GM21576 (cell line): ENCODE results near the gene S100P.
"Not testable (repeated sequence)": the region's sequence is repeated elsewhere in the genome, so short reads cannot be mapped to it uniquely, and the experiment has no call there.

Source experiments
- ATAC-seq: cut with Tn5 transposase; IDR thresholded peaks from one replicate; pipeline ENCODE4 v1.9.1; 2021; ENCODE audit warnings: mild to moderate bottlenecking, moderate library complexity; ENCODE audit not compliant: unreplicated experiment

S100P gene

DNA sequence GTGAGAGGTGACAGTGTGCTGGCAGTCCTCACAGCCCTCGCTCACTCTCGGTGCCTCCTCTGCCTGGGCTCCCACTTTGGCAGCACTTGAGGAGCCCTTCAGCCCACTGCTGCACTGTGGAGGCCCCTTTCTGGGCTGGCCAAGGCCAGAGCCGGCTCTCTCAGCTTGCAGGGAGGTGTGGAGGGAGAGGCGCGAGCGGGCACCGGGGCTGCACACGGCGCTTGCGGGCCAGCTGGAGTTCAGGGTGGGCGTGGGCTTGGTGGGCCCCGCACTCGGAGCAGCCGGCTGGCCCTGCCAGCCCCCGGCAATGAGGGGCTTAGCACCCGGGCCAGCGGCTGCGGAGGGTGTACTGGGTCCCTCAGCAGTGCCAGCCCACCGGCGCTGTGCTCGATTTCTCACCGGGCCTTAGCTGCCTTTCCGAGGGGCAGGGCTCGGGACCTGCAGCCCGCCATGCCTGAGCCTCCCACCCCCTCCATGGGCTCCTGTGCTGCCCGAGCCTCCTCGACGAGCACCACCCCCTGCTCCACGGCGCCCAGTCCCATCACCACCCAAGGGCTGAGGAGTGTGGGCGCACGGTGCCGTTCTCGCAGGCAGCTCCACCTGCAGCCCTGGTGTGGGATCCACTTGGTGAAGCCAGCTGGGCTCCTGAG, 21.0 kb upstream of the S100P start:
- ATAC-seq: not testable (repeated sequence)

DNA sequence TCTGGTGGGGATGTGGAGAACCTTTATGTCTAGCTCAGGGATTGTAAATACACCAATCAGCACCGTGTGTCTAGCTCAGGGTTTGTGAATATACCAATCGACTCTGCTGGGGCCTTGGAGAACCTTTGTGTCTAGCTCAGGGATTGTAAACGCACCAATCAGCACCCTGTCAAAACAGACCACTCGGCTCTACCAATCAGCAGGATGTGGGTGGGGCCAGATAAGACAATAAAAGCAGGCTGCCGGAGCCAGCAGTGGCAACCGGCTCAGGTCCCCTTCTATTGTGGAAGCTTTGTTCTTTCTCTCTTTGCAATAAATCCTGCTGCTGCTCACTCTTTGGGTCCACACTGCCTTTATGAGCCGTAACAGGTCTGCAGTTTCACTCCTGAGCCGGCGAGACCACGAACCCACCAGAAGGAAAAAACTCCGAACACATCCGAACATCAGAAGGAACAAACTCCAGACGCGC, 20.5 kb upstream of the S100P start:
- not testable (repeated sequence) for ATAC-seq

DNA sequence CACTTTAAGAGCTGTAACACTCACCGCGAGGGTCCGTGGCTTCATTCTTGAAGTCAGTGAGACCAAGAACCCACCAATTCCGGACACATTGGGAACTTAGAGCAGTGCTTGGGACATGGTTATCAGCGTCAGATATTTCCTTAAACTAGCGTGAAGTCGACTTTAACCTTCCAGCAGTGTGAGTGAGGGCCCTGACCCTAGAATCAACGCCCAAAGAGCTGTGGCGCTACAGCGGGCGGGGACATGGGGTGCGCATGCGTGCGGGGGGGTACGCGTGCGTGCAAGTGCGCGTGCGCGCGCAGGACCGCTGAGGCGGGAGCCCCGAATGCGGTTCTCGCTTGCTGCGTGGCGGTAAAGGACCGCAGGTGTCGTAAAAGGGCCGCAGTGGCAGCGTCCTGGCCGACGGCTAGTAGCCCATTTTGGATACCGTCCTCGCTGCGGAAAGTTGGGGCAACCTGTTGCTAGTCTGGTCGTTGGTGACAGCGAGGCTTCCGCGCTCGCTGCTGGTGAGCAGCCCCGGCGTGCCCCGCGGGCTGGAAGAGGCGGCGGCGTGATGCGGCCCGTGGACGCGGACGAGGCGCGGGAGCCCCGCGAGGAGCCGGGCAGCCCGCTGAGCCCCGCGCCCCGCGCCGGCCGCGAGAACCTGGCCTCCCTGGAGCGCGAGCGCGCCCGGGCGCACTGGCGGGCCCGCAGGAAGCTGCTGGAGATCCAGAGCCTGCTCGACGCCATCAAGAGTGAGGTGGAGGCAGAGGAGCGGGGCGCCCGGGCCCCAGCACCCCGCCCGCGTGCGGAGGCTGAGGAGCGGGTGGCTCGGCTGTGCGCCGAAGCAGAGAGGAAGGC, 19.8 kb upstream of the S100P start:
- ATAC-seq: peak; percentile 67

DNA sequence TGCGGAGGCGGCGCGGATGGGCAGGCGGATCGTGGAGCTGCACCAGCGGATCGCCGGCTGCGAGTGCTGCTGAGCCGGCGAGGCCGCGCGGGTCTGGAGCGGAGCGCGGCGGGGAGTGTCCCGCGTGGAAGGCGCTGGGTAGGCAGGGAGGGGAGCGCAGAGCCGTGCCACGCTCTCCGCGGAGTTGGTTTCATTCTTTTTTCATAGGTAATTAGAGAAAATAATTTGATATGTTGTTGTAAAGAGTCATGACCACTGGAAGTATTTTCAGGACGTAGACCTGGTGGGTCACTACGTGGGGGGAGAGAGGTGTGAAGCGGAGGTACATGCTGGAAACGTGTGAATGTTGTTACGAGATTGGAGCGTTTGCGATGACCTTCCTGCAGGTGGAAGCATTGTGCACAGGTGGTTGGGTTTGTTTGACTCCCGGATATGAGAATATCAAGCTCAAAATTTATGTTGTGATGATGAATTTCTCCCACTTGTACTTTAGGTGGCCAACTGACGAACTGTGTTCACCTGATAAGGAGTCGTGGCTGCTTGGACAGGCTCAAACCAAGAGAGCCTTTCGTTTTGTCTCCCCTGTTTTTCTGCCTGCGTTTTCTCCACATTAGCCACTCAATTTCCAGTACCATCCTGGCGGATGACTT, 19.1 kb upstream of the S100P start:
- ATAC-seq: peak; percentile 33

DNA sequence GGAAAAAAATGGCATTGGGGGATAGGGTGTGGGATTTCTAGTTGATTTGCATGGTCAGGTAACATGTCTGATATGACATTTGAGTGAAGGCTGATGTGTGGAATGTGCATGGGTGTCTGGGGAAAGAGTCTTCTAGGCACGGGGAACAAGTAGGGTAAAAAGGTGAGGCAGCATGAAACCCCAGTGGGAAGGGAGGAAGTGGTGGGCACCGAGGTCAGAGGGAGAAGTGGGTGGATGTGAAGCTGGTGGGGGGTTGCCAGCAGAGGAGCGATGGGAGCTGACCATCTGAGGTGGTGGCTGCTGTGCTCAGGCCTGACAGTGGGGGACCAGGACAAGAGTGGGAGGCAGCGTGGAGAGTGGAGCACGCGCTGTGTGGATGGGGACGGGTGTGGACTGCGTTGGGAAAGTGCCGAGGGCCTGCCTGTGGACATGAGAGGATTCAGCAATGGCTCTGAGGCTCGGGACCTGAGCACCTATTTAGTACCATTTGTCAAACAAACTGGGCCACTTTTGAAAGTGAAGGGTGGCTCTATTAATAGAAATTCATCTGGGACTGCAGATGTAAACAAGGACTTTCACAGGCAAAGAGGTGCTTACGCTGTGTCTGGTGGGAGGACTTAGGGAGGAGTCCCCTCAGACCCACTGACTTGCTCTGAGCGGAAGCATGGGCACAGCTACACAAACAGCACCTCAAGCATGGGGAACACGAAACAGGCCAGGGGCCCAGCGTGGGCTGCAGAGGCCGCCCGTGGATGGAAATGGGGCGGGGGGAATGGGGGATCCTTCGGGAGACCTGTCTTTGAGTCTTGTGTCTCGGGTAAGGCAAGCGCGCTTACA, 16.7 kb upstream of the S100P start:
- ATAC-seq: no peak

DNA sequence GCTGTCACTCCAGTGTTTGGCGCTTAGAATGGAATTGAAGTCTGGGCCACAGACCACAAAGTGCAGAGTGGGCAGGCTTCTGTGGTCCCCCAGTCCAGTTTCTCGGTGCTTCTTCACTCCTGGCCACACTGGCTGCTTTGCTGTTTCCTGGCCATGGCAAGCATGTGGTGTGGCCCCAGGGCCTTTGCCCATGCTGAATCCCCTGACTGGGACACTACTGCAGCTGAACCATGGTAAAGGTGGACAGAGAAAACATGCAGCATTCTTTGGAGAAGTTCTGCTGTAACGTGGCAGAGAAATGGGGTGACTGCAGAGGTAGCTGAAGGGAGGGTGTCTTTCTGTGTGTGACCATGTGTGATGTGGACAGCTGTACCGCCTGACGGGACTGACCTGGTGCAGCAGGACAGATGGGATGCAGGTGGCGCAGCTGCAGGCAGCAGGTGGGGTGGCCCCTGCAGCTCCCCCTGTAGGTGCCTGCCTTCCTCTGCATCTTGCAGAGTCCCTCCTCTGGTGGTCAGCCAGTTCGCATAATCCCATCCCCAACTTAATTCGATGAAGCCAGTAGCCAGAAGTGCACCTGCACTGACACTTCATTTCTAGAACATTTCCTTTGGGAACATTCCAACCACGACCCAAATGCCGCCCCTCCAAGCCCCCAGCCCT, 13.2 kb upstream of the S100P start:
- ATAC-seq: no peak

DNA sequence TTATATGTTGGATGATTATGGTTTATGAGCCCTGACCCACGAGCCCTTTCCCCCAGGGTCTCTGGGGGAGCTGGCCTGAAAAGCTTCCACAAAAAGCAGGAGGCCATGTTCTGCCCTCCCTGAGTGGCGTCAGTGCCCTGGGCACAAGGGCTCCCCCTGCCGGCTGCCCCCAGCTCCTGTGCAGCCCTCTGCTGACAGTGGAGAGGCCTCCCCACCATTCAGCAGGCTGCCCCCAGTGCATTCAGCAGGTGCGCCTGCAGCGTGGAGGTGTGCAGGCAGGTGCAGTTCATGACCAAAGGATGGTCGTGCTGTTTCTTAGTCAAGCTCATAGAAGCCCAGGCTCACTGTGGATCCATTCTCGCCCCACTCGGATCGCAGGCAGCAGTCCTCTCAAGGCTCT, 12.5 kb upstream of the S100P start:
- ATAC-seq: no peak

DNA sequence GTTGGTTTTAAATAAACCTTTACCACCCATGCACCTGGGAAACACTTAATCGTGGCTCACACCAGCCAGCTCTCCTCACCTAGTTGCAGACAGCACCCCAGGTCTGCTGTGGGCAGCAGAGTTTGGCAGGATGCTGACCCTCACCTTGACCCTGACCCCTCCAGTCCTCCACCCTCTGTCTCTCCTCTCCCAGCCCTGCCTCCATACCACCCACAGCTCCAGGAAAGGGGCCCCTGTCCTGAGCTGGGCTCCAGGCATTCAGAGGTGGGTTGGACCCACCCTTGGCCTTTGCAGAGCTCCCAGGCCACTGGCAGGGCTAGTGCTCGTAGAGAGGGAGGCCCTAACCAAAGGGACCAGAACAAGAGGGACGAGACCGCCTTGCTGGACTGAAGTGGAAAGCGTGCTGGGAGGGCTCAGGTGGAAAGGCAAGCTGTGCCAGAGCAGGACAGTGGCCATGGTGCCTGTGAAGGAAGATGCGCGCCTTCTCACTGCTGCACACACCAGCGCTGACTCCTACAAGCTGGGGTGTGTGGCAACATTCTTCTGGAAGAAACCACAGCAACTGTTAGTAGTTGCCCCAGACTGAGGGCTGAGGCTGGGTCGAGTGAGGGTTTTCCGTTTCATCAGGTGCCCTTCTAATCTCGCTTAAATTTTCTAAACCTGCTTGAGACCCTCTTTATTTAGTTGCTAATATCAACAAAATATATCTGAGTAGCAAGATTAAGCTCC, 10.7 kb upstream of the S100P start:
- no peak for ATAC-seq

DNA sequence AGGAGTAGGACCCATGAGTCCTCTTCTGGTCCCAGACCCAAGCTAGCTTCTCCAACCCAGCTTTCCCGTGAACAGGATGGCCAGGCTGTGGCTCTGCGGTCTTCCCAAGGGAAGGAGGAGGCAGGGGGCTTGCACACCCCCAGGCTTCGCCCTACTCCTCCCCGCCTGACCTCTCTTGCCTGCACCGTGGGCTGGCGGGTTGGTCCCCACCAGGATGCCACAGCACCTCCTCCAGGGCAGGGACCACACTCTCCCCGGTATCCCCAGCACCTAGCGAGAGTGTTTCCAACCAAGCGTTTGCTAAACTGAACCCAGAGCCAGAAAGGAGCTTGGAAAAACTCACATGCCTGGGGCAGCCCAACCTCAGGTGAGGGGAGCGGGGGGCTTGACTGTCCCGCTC, 9.0 kb upstream of the S100P start:
- ATAC-seq: no peak

DNA sequence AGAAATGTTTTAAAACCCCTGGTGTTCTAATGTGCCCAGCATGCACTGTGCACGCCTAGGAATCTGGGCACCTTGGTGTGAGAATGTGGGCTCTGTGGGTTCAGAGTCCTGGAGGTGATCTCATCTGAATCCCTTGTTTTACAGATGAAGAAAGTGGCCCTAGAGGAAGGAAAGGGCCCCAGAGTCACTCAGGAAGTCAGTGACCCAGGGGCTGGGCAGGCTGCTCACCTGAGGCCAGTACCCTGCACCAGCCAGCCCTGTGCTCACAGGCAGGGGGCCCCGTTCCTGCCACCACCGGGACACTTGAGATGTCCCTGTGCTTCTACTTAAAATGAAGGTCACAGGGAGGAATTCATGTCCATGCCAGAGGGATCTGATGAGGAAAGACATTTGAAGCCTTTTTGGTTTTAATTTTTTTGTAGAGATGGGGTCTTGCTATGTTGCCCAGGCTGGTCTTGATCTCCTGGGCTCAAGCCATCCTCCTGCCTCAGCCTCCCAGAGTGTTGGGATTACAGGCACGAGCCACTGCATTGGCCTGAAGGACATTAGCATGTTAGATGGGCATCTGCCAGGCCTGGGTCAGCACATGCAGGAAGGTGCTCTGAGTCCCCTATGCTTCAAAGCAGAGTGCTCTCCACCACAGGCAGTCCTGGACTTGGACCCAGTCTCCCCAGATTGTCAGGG, 7.4 kb upstream of the S100P start:
- no peak for ATAC-seq

DNA sequence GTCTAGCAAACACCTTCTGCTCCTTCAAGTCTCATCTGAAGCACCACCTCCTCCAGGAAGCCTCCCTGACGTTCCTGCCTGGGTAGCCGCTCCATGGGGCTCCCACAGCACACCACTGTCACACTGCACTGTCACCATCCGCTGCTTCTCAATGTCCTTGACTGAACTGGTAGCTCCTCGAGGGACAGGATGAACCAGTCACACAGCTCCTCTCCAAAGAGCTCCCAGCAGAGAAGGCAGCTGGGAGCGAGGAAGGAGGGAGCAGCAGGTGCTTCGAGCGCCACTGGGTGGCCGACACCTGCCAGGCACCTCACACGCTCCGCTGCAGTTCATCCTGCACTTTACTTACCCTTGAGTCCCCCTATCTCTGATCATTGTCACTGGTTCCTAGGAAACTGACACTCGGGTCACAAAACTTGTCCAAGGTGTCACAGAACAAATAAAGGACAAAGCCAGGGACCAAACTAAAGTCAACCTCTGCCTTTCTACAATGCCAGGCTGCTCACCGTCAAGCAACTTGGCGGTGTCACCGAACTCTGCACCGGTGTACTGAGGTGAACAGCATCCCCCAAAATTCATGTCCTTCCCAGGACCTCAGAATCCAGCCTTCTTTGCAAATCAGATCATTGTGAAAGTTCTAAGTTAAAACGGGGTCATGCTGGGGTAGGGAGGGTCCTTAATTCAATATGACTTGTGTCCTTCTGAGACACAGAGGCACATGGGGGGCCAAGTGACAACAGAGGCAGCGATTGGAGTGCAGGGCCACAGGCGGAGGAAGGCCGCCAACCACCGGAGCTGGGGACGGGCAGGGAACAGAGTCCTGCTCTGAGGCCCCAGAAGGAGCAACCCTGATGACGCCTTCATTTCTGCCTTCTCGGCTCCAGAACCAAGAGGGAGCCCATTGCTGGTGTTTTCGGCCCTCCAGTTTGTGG, 5.5 kb upstream of the S100P start:
- ATAC-seq: no peak

DNA sequence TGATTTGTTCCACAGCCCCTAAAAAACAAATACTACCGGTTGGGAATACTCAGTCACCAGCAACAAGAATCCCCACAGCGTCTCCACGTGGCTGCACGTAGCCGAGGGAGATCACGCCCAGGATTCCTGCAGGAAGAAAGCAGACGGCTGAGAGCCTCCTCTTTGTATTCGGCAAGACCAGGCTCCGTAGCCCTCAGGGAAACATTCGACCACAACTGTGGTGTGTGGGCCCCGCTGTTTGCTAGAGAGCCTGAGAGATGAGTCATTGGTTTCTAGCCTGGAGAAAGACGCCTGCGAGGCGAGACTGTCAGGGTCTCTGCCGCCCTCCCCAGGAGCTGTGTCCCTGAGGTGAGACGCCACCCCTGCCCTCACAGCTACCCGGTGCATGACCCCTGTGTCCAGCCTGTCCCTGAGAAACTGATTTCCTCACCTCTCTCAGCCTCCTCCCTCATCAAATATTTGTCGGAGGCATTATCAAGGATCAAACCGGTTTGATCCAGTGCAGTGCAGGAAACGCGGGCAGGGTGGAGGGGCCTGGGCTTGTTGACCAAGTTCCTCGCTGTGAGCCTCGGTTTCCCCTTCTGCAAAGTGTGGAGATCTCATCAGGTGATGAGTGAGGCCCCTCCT, 4.7 kb upstream of the S100P start:
- ATAC-seq: peak; percentile 77

DNA sequence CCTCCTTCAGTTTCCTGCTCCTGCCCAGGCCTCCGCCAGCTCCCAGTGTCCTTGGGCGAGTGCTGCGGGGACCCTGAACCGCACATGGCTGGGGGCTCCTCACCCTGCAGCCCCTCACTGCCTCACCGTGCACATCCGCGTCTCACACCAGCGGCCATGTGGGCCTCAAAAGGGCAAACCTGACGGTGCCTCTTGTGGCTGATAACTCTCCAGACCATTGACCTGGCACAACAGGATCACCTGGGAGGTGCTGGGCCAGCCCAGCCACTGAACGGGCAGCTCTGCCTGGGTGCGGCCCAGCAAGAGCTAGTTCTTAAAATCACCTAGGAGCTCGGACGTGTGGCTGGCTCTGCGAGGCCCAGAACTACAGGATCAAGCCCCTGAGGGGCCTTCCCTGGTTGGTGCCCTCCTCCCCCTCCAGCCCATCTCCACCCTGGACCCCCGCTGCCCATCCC, 4.1 kb upstream of the S100P start:
- ATAC-seq: no peak

DNA sequence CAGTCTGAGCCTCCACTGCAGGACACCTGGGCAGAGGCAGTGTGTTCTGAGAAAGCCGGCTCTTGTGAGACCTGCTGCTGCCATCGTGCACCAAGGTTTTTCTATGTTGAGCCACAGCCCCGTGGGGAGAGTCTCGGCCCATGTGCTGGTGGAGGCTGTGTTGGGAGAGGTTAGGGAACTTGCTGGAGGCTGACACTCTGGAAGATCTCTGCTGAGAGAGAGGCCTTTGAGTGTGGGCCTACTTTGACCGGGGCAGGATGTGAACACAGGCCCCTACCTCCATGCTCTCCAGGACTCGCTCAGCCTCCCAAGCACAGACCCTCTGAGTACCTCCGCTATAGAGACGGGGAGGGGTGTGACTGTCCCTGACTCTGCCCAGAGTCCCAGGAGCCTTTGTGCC, 1.3 kb upstream of the S100P start:
- no peak for ATAC-seq

DNA sequence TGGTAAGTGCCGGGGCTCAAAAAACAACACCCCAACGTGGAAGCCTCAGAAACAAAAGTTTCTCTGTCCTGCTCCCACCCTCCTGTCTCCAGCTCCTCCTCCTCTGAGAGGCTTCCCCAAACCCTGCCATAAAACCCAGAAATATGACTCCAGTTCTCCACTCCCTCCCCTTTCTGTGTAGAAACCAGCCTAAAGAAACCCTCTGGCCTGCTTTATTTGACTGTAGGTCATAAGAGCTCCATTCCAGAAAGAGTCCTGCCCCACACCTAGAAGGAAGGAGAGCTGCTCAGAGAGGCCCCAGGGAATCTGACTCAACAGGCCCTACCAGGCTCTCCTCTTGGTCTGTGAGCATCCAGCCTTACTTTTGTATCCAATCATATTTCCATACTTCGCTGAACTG, 872 bp upstream of the S100P start:
- ATAC-seq: no peak

DNA sequence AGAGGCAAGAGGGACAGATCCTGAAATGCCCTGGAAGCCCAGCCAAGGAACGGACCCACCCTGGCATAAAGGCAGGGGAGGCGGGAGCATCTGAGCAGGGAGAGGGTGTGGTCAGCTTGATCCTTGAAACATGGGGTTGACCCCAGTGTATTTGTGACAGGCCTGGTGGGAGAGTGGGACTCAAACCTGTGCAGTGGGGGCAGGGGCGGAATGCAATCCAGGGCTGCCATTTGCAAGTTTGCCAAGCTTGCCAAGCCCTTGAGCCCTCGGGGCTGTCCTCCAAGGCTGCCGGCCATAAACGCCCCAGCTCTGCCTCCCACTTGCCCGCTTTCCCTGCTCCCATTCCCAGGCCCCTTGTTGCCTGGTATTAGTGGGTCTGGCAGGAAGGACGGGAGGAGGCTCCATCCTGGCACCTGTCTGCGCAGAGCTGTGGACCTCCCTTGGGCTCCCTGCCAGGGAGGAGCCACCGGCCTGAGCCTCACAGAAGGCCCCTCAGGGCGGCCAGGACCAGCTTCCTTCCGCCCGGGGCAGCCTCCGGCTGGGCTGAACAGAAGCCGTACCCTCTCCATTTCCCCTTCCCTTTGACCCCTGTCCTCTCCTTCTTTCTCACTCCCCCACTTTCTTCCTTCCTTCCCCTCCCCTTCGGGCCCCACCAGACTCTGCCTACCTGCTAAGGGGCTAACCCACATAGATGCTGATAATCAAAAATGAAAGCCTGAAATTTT, 661 bp downstream of the S100P start:
- ATAC-seq: no peak
